WTC11 (cell line): ENCODE results near the gene STXBP6.

Source experiments
- CREB1 ChIP-seq: sonication (generic); formaldehyde crosslinking; IDR thresholded peaks from 2 replicates; pipeline ENCODE4 v1.8.0; 2023; ENCODE audit warnings: mild to moderate bottlenecking, missing genetic modification reagents
- CTCF ChIP-seq: fragments of 200-600 bp; IDR thresholded peaks from 2 replicates; pipeline ENCODE4 v1.8.0; 2022; ENCODE audit warnings: antibody characterized with exemption
- TCF7 ChIP-seq: sonication (generic); formaldehyde crosslinking; IDR thresholded peaks from 2 replicates; pipeline ENCODE4 v1.8.0; 2022; ENCODE audit warnings: mild to moderate bottlenecking, low read depth, missing genetic modification reagents, moderate library complexity
- USF2 ChIP-seq: sonication (generic); formaldehyde crosslinking; IDR thresholded peaks from 2 replicates; pipeline ENCODE4 v1.8.1; 2023; ENCODE audit warnings: mild to moderate bottlenecking, missing genetic modification reagents, moderate library complexity

DNA sequence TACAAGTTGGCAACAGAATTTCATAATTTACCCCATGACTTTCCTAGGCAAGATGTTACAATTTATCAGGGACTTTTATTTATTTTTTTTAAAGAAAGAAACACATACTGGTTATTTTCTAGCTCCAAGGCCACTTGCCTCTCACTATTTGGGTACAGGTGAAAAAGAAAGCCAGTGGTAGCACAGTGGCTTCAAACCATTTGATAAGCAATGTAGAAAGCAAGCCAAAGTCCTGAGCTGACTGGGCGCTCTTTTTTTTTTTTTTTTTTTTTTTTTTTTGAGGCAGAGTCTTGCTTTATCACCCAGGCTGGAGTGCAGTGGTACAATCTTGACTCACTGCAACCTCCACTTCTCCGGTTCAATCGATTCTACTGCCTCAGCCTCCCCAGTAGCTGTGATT, 73.3 kb downstream of the STXBP6 start:
- TF ChIP-seq CREB1 (CRISPR knock-in tag): no peak
- TF ChIP-seq CTCF: no peak
- no peak for TF ChIP-seq USF2 (CRISPR knock-in tag)
- TF ChIP-seq TCF7 (CRISPR knock-in tag): no peak
